ENCODE results near the gene UNK.
A peak's percentile ranks its signal among the peaks of the same experiment; 100 is the strongest.

The UNK gene

GRCh38 chr17:75784473-75785015, at the start of gene UNK:
Gene UNK (plus strand): TSS chr17:75784806. CDS start chr17:75784881, 75 bp downstream.
- DNase-seq (ENCODE audit: low read depth in 2 of 2): peak; percentile 94 to 96

- no peak for DNase-seq (ENCODE audit: low read depth in 2 of 2)
Observed at GRCh38 chr17:75736173-75736835, 48.3 kb upstream of the UNK start.

GRCh38 chr17:75737133-75737962, 47.3 kb upstream of the UNK start:
- DNase-seq (ENCODE audit: low read depth in 2 of 2): no peak

- DNase-seq (ENCODE audit: low read depth in 2 of 2): no peak
Observed at GRCh38 chr17:75738218-75738802, 46.3 kb upstream of the UNK start.

GRCh38 chr17:75739174-75739573, 45.4 kb upstream of the UNK start:
- DNase-seq (ENCODE audit: low read depth in 2 of 2): no peak

GRCh38 chr17:75739801-75740200, 44.8 kb upstream of the UNK start:
- no peak for DNase-seq (ENCODE audit: low read depth in 2 of 2)

- DNase-seq (ENCODE audit: low read depth in 2 of 2): no peak
Observed at GRCh38 chr17:75740215-75740614, 44.4 kb upstream of the UNK start.

GRCh38 chr17:75740631-75741077, 44.0 kb upstream of the UNK start:
- DNase-seq (ENCODE audit: low read depth in 2 of 2): no peak

GRCh38 chr17:75742337-75742736, 42.3 kb upstream of the UNK start:
- no peak for DNase-seq (ENCODE audit: low read depth in 2 of 2)

GRCh38 chr17:75743625-75744206, 40.9 kb upstream of the UNK start:
- no peak for DNase-seq (ENCODE audit: low read depth in 2 of 2)

- DNase-seq (ENCODE audit: low read depth in 2 of 2): no peak
Observed at GRCh38 chr17:75748706-75749105, 35.9 kb upstream of the UNK start.

GRCh38 chr17:75749545-75750389, 34.8 kb upstream of the UNK start:
- peak; percentile 76 to 77 for DNase-seq (ENCODE audit: low read depth in 2 of 2)

- DNase-seq (ENCODE audit: low read depth in 2 of 2): no peak
Observed at GRCh38 chr17:75750661-75751423, 33.8 kb upstream of the UNK start.

- DNase-seq (ENCODE audit: low read depth in 2 of 2): no peak
Observed at GRCh38 chr17:75751676-75752404, 32.8 kb upstream of the UNK start.

GRCh38 chr17:75752405-75752709, 32.2 kb upstream of the UNK start:
- no peak for DNase-seq (ENCODE audit: low read depth in 2 of 2)

- DNase-seq (ENCODE audit: low read depth in 2 of 2): no peak
Observed at GRCh38 chr17:75752802-75753513, 31.6 kb upstream of the UNK start.

GRCh38 chr17:75753514-75754377, 30.9 kb upstream of the UNK start:
- peak; percentile 29 to 70 for DNase-seq (ENCODE audit: low read depth in 2 of 2)

Data from stimulated activated CD8-positive, alpha-beta memory T cell treated with anti-CD3 and anti-CD28 coated beads, Interleukin-7, amount 100 ng/mL, for 4 hours (primary cell).